HEK293 (cell line): ENCODE data around the gene SESN1.
A peak's percentile ranks its signal among the peaks of the same experiment; 100 is the strongest.

Experiments
- GLI4 ChIP-seq: fragments of 450-650 bp; formaldehyde crosslinking; IDR thresholded peaks from 2 replicates; pipeline ENCODE4 v1.5.1; 2016; ENCODE audit warnings: missing biosample characterization, missing genetic modification characterization
- GLIS2 ChIP-seq: fragments of 450-650 bp; formaldehyde crosslinking; IDR thresholded peaks from 2 replicates; pipeline ENCODE4 v1.5.1; 2016; ENCODE audit warnings: missing biosample characterization, missing genetic modification characterization
- HOXC10 ChIP-seq: sonication (generic); formaldehyde crosslinking; IDR thresholded peaks from 2 replicates; pipeline ENCODE4 v1.8.1; 2023; ENCODE audit warnings: mild to moderate bottlenecking, missing genetic modification reagents
- IKZF3 ChIP-seq: fragments of 450-650 bp; IDR thresholded peaks from 2 replicates; pipeline ENCODE4 v1.5.0; 2018; ENCODE audit warnings: missing biosample characterization, mild to moderate bottlenecking, missing genetic modification characterization, moderate library complexity
- MYNN ChIP-seq: fragments of 450-650 bp; formaldehyde crosslinking; IDR thresholded peaks from 2 replicates; pipeline ENCODE4 v1.5.1; 2016; ENCODE audit warnings: missing biosample characterization, missing genetic modification characterization, borderline replicate concordance
- MZF1 ChIP-seq: fragments of 450-650 bp; formaldehyde crosslinking; IDR thresholded peaks from 2 replicates; pipeline ENCODE4 v1.5.1; 2017; ENCODE audit warnings: missing biosample characterization, missing genetic modification characterization, borderline replicate concordance
- PRDM1 ChIP-seq: fragments of 450-650 bp; formaldehyde crosslinking; IDR thresholded peaks from 2 replicates; pipeline ENCODE4; 2016; ENCODE audit warnings: missing biosample characterization, missing genetic modification characterization
- SCRT2 ChIP-seq: fragments of 450-650 bp; formaldehyde crosslinking; IDR thresholded peaks from 2 replicates; pipeline ENCODE4 v1.5.1; 2016; ENCODE audit warnings: missing biosample characterization, missing genetic modification characterization
- ZBTB1 ChIP-seq: fragments of 450-650 bp; formaldehyde crosslinking; IDR thresholded peaks from 2 replicates; pipeline ENCODE4 v1.5.1; 2016; ENCODE audit warnings: missing biosample characterization, missing genetic modification characterization
- ZBTB7A ChIP-seq: fragments of 450-650 bp; formaldehyde crosslinking; IDR thresholded peaks from 2 replicates; pipeline ENCODE4 v1.5.1; 2016; ENCODE audit warnings: low read depth, missing biosample characterization, missing genetic modification characterization
- ZFP37 ChIP-seq: fragments of 450-650 bp; formaldehyde crosslinking; IDR thresholded peaks from 2 replicates; pipeline ENCODE4 v1.5.1; 2016; ENCODE audit warnings: missing biosample characterization, missing genetic modification characterization
- ZNF10 ChIP-seq: fragments of 450-650 bp; formaldehyde crosslinking; IDR thresholded peaks from 2 replicates; pipeline ENCODE4 v1.5.1; 2017; ENCODE audit warnings: missing biosample characterization, missing genetic modification characterization
- ZNF174 ChIP-seq: fragments of 450-650 bp; formaldehyde crosslinking; IDR thresholded peaks from 2 replicates; pipeline ENCODE4 v1.5.0; 2017; ENCODE audit warnings: missing biosample characterization, mild to moderate bottlenecking, missing genetic modification characterization
- ZNF184 ChIP-seq: fragments of 450-650 bp; IDR thresholded peaks from 2 replicates; pipeline ENCODE4 v1.5.1; 2018; ENCODE audit warnings: missing biosample characterization, mild to moderate bottlenecking, missing genetic modification characterization
- ZNF2 ChIP-seq: fragments of 450-650 bp; formaldehyde crosslinking; IDR thresholded peaks from 2 replicates; pipeline ENCODE4 v1.5.1; 2016; ENCODE audit warnings: missing biosample characterization, missing genetic modification characterization
- ZNF202 ChIP-seq: fragments of 450-650 bp; formaldehyde crosslinking; IDR thresholded peaks from 2 replicates; pipeline ENCODE4 v1.5.1; 2016; ENCODE audit warnings: missing biosample characterization, missing genetic modification characterization, borderline replicate concordance
- ZNF214 ChIP-seq: fragments of 450-650 bp; formaldehyde crosslinking; IDR thresholded peaks from 2 replicates; pipeline ENCODE4 v1.5.1; 2017; ENCODE audit warnings: missing biosample characterization, mild to moderate bottlenecking, missing genetic modification characterization, borderline replicate concordance
- ZNF24 ChIP-seq: fragments of 450-650 bp; formaldehyde crosslinking; IDR thresholded peaks from 2 replicates; pipeline ENCODE4 v1.5.1; 2016; ENCODE audit warnings: missing biosample characterization, missing genetic modification characterization
- ZNF335 ChIP-seq: fragments of 450-650 bp; formaldehyde crosslinking; conservative IDR thresholded peaks from 2 replicates; pipeline ENCODE4 v1.5.1; 2016; ENCODE audit warnings: missing biosample characterization, missing genetic modification characterization
- ZNF354C ChIP-seq: fragments of 450-650 bp; formaldehyde crosslinking; IDR thresholded peaks from 2 replicates; pipeline ENCODE4 v1.5.1; 2016; ENCODE audit warnings: missing biosample characterization, missing genetic modification characterization, low read depth, borderline replicate concordance
- ZNF510 ChIP-seq: fragments of 450-650 bp; formaldehyde crosslinking; IDR thresholded peaks from 2 replicates; pipeline ENCODE4 v1.5.1; 2018; ENCODE audit warnings: mild to moderate bottlenecking, missing genetic modification characterization, missing biosample characterization; ENCODE audit not compliant: insufficient replicate concordance
- ZNF548 ChIP-seq: fragments of 450-650 bp; formaldehyde crosslinking; IDR thresholded peaks from 2 replicates; pipeline ENCODE4 v1.5.1; 2016; ENCODE audit warnings: missing biosample characterization, missing genetic modification characterization
- ZNF558 ChIP-seq: fragments of 450-650 bp; formaldehyde crosslinking; IDR thresholded peaks from 2 replicates; pipeline ENCODE4 v1.5.1; 2016; ENCODE audit warnings: missing biosample characterization, missing genetic modification characterization
- ZNF610 ChIP-seq: fragments of 450-650 bp; formaldehyde crosslinking; IDR thresholded peaks from 2 replicates; pipeline ENCODE4 v1.5.1; 2016; ENCODE audit warnings: missing biosample characterization, missing genetic modification characterization, borderline replicate concordance
- ZNF624 ChIP-seq: fragments of 450-650 bp; formaldehyde crosslinking; IDR thresholded peaks from 2 replicates; pipeline ENCODE4 v1.5.1; 2017; ENCODE audit warnings: missing biosample characterization, missing genetic modification characterization
- ZNF707 ChIP-seq: fragments of 450-650 bp; formaldehyde crosslinking; IDR thresholded peaks from 2 replicates; pipeline ENCODE4 v1.5.1; 2016; ENCODE audit warnings: missing biosample characterization, missing genetic modification characterization
- ZNF747 ChIP-seq: fragments of 450-650 bp; formaldehyde crosslinking; IDR thresholded peaks from 2 replicates; pipeline ENCODE4 v1.5.1; 2016; ENCODE audit warnings: missing biosample characterization, missing genetic modification characterization
- ZNF792 ChIP-seq: fragments of 450-650 bp; formaldehyde crosslinking; IDR thresholded peaks from 2 replicates; pipeline ENCODE4 v1.5.1; 2016; ENCODE audit warnings: missing biosample characterization, missing genetic modification characterization
- TF ChIP-seq, protein P1 (sequence below): fragments of 450-650 bp; formaldehyde crosslinking; IDR thresholded peaks from 2 replicates; pipeline ENCODE4 v1.5.1; 2016; ENCODE audit warnings: missing biosample characterization, missing genetic modification characterization
- TF ChIP-seq, protein P2 (sequence below): fragments of 450-650 bp; formaldehyde crosslinking; IDR thresholded peaks from 2 replicates; pipeline ENCODE4 v1.5.1; 2017; ENCODE audit warnings: missing biosample characterization, missing genetic modification characterization
- TF ChIP-seq, protein P3 (sequence below): fragments of 450-650 bp; formaldehyde crosslinking; IDR thresholded peaks from 2 replicates; pipeline ENCODE4 v1.5.1; 2016; ENCODE audit warnings: missing biosample characterization, missing genetic modification characterization
- TF ChIP-seq, protein P4 (sequence below): fragments of 450-650 bp; formaldehyde crosslinking; IDR thresholded peaks from 2 replicates; pipeline ENCODE4 v1.5.1; 2016; ENCODE audit warnings: missing biosample characterization, missing genetic modification characterization
- TF ChIP-seq, protein P5 (sequence below): fragments of 450-650 bp; formaldehyde crosslinking; IDR thresholded peaks from 2 replicates; pipeline ENCODE4 v1.5.1; 2016; ENCODE audit warnings: missing biosample characterization, missing genetic modification characterization

The SESN1 gene

DNA sequence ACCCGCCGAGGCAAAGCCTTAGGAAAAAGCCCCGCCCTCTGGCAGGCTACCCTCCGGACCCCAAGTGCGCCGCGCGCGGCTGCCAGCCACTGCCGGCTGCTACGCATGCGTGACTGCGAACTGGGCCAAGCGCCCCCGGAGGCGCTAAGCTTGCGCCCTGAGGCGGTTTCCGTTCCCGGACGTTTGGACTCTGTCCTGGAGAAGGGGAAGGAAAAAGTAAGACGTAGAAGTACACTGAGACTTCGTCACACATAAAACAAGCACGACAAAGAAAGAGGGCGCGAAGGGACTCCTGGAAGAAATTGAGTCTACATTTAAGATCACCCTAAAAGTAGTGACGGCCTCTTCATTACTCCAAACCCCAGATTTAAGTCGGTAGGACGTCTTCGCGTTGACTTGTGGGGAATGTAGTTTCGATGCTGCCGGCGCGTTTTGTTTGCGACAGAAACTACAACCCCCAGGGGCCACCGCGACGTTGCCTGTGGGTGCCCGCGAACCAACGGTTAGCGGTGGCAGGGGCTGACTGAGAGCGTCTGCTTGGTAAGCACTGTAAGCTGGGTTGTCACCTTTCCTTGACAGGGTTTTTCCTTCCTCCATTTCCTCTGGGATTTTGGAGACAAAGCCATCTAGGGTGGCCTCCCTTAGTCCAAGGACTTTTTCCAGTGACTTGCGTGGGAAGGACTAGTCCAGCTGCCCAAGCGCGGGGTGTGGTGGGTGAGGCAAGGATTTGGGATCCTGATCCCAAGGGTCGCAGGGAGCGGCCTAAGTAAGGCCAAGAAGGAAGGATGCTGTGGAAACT lies 589 bp upstream of the SESN1 start, which contains the start of gene CEP57L1 (continued):
- TF ChIP-seq ZNF624 (tag by site-specific recombination), result no peak
- no peak for TF ChIP-seq ZNF707 (tag by site-specific recombination)
- peak; percentile 20; the same call in 1 of the 2 replicates for TF ChIP-seq ZNF10 (tag by site-specific recombination)
- peak; percentile 67 for TF ChIP-seq GLIS2
- TF ChIP-seq ZBTB7A, result 0 out of 2 replicates have a peak, but pooled peaks have one; percentile 10
- peak; percentile 63; the same call in 1 of the 2 replicates for TF ChIP-seq ZNF24
- TF ChIP-seq ZNF214 (tag by site-specific recombination), result no peak
- no peak for TF ChIP-seq GLI4 (tag by site-specific recombination)
- TF ChIP-seq ZNF202, result no peak
- peak; percentile 76; the same call in 1 of the 2 replicates for TF ChIP-seq ZNF2 (tag by site-specific recombination)
- no peak for TF ChIP-seq ZNF184
- no peak for TF ChIP-seq ZNF510 (tag by site-specific recombination)
- TF ChIP-seq, protein P1, sequence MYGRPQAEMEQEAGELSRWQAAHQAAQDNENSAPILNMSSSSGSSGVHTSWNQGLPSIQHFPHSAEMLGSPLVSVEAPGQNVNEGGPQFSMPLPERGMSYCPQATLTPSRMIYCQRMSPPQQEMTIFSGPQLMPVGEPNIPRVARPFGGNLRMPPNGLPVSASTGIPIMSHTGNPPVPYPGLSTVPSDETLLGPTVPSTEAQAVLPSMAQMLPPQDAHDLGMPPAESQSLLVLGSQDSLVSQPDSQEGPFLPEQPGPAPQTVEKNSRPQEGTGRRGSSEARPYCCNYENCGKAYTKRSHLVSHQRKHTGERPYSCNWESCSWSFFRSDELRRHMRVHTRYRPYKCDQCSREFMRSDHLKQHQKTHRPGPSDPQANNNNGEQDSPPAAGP (tag by site-specific recombination), result 0 out of 2 replicates have a peak, but pooled peaks have one; percentile 45
- TF ChIP-seq, protein P2, sequence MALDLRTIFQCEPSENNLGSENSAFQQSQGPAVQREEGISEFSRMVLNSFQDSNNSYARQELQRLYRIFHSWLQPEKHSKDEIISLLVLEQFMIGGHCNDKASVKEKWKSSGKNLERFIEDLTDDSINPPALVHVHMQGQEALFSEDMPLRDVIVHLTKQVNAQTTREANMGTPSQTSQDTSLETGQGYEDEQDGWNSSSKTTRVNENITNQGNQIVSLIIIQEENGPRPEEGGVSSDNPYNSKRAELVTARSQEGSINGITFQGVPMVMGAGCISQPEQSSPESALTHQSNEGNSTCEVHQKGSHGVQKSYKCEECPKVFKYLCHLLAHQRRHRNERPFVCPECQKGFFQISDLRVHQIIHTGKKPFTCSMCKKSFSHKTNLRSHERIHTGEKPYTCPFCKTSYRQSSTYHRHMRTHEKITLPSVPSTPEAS, result 0 out of 2 replicates have a peak, but pooled peaks have one; percentile 18
- TF ChIP-seq HOXC10 (CRISPR knock-in tag), result no peak
- TF ChIP-seq, protein P3, sequence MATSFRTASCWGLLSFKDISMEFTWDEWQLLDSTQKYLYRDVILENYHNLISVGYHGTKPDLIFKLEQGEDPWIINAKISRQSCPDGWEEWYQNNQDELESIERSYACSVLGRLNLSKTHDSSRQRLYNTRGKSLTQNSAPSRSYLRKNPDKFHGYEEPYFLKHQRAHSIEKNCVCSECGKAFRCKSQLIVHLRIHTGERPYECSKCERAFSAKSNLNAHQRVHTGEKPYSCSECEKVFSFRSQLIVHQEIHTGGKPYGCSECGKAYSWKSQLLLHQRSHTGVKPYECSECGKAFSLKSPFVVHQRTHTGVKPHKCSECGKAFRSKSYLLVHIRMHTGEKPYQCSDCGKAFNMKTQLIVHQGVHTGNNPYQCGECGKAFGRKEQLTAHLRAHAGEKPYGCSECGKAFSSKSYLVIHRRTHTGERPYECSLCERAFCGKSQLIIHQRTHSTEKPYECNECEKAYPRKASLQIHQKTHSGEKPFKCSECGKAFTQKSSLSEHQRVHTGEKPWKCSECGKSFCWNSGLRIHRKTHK (tag by site-specific recombination), result no peak
- no peak for TF ChIP-seq ZNF747 (tag by site-specific recombination)
- TF ChIP-seq ZNF354C, result no peak
- TF ChIP-seq MYNN (tag by site-specific recombination), result no peak
- TF ChIP-seq ZFP37 (tag by site-specific recombination), result peak; percentile 92
- TF ChIP-seq ZNF610 (tag by site-specific recombination), result peak; percentile 85
- TF ChIP-seq, protein P4, sequence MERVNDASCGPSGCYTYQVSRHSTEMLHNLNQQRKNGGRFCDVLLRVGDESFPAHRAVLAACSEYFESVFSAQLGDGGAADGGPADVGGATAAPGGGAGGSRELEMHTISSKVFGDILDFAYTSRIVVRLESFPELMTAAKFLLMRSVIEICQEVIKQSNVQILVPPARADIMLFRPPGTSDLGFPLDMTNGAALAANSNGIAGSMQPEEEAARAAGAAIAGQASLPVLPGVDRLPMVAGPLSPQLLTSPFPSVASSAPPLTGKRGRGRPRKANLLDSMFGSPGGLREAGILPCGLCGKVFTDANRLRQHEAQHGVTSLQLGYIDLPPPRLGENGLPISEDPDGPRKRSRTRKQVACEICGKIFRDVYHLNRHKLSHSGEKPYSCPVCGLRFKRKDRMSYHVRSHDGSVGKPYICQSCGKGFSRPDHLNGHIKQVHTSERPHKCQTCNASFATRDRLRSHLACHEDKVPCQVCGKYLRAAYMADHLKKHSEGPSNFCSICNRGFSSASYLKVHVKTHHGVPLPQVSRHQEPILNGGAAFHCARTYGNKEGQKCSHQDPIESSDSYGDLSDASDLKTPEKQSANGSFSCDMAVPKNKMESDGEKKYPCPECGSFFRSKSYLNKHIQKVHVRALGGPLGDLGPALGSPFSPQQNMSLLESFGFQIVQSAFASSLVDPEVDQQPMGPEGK, result 0 out of 2 replicates have a peak, but pooled peaks have one; percentile 70
- TF ChIP-seq, protein P5, sequence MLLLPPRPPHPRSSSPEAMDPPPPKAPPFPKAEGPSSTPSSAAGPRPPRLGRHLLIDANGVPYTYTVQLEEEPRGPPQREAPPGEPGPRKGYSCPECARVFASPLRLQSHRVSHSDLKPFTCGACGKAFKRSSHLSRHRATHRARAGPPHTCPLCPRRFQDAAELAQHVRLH (tag by site-specific recombination), result peak; percentile 72; the same call in 1 of the 2 replicates
- TF ChIP-seq ZNF558 (tag by site-specific recombination), result no peak
- no peak for TF ChIP-seq ZNF174 (tag by site-specific recombination)
- no peak for TF ChIP-seq PRDM1
- TF ChIP-seq ZNF548, result no peak
- TF ChIP-seq ZBTB1 (tag by site-specific recombination), result no peak
- TF ChIP-seq IKZF3 (tag by site-specific recombination), result peak; percentile 85
- 0 out of 2 replicates have a peak, but pooled peaks have one; percentile 29 for TF ChIP-seq SCRT2
- TF ChIP-seq ZNF792 (tag by site-specific recombination), result no peak
- TF ChIP-seq ZNF335 (tag by site-specific recombination), result peak; percentile 99
- no peak; the same call in 1 of the 2 replicates for TF ChIP-seq MZF1
